ENCODE measurements around the gene SH2D3C.
A peak's percentile ranks its signal among the peaks of the same experiment; 100 is the strongest.

SH2D3C gene

GRCh38 chr9:127717766-127718165 is 60.7 kb downstream of the SH2D3C start:
- no peak for DNase-seq (ENCODE audit: low spot score)

DNA sequence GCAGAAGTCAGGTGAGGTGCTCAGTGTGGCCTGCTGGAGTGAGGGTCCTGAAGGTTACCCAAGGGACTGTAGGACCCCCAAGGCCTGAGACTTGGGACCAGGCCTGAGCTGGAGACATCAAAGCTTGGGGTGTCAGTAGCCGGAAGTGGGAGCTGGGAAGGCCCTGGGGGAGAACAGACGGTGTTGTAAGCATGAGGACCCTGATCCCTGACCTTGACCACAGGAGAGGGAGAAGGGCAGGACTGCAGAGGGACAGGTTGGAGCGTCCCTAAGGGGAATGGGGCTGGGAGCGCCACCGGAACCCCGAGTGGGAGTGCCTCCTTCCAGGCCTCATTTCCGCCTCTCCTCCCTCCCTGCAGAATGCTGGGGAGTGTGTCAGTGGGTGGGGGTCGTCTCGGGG is 62.1 kb downstream of the SH2D3C start:
- DNase-seq (ENCODE audit: low spot score) = no peak

DNA sequence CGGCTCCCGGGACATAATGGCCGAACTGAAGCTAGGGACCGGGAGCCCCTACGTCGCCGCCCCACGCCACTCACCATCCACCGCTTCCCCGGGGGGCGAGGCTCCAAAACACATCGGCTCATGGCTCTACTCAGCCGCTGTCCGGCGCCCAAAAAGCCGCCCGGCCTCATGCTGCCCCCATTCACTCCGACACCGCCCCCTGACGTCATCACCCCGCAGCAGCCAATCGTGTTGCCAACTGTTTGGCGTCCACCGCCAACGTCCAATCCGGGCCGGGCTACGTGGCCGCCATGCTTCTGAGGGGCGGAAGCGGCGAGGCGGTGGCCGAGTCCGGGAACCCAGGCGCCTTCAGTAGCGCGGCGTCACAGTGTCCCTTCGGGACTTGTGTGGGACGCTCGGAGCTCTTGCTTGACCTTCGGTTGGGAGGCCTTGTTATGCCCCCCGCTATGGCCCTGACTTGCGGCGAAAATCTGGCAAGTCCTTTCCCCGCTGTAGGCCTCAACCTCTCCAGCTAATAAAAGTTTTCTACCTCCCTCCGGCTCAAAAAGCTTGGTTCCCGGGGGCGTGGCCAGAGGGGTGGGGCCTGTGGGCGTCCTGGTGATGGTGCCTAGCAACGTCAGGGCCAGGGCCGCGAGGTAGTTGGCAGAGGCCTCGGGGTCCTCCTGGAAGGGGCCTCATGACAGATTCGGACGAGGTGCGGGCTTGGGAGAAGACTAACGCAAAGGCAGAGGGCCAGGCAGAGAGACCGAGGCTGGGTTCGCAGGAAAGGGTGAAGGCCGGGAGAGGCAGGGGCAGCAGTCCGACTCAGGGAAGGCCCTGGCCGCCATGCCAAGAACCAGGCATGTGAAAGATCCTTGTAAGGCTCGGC is 62.8 kb downstream of the SH2D3C start, which contains the start of the genes PTRH1 and TTC16:
Gene PTRH1 (minus strand): TSS at position 194 of the 868 bp plus-strand sequence. CDS start 24 bp downstream, at position 170.
Gene TTC16 (plus strand): TSS at position 610 of the 868 bp plus-strand sequence. CDS start 67 bp downstream, at position 677.
- DNase-seq (ENCODE audit: low spot score) = peak; percentile 99

GRCh38 chr9:127714951-127715469 is 63.5 kb downstream of the SH2D3C start:
- DNase-seq (ENCODE audit: low spot score) = no peak

DNA sequence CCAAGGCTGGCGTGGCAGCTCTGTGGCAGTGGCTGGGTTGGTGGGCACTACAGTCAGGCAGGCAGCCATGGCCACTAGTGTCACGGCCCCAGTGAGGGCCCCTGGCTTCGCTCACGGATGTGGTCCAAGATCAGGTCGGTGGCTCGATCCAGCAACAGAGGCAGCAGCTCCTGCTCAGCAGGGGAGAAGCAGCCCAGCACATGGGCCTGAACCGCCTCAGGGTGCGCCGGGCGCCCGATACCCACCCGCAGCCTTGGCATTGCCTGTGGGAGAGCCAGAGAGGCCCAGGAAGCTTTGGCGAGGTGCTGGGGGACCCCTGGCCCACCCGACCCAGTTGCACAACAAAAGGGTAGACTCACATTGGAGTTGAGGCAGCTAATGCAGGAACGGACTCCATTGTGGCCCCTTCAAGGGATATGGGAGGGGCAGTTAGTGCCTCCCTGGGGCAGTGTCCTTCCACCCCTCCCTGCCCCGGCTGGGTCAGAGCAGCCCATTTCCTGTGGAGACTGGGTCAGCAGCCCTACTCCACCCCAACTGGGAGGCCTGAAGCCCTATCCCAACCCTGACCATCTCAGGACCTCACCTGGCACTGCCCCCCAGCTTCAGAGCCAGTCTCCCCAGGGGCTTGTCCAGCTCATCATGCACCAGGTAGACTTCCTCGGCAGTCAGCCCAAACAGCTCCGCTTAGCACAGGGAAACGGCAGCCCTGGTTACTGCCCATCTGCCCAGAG is 64.3 kb downstream of the SH2D3C start:
- no peak for DNase-seq (ENCODE audit: low spot score)

GRCh38 chr9:127712867-127713266 is 65.6 kb downstream of the SH2D3C start:
- DNase-seq (ENCODE audit: low spot score) = no peak

GRCh38 chr9:127712371-127712770 is 66.1 kb downstream of the SH2D3C start:
- DNase-seq (ENCODE audit: low spot score) = no peak

GRCh38 chr9:127711831-127712274 is 66.6 kb downstream of the SH2D3C start:
- no peak for DNase-seq (ENCODE audit: low spot score)

GRCh38 chr9:127711226-127711701 is 67.2 kb downstream of the SH2D3C start:
- no peak for DNase-seq (ENCODE audit: low spot score)

DNA sequence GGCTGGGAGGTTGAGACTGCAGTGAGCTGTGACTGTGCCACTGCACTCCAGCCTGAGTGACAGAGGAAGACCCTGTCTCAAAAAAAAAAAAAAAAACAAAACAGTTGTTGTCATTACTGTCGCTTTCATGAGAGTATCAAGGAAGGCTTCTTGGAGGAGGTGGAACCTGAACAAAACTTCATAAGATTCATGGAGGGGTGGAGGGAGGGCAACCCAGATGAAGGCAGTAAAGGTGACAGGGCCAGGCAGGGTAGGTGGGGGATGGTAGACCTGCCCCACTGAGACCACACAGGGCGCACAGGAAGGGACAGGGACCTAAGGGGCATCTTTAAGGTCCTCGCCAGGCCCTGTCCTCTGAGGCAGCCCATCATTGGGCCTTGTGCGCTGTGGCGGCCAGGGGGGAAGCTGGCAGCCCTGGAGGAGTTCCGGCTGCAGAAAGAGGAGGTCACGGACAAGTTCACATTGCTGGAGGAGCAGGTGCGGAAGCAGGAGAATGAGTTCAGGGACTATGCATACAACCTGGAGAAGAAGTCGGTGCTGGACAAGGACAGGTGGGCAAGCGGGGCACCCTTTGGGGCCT is 68.2 kb downstream of the SH2D3C start:
- DNase-seq (ENCODE audit: low spot score) = no peak

GRCh38 chr9:127708952-127709587 is 69.4 kb downstream of the SH2D3C start:
- DNase-seq (ENCODE audit: low spot score) = no peak

DNA sequence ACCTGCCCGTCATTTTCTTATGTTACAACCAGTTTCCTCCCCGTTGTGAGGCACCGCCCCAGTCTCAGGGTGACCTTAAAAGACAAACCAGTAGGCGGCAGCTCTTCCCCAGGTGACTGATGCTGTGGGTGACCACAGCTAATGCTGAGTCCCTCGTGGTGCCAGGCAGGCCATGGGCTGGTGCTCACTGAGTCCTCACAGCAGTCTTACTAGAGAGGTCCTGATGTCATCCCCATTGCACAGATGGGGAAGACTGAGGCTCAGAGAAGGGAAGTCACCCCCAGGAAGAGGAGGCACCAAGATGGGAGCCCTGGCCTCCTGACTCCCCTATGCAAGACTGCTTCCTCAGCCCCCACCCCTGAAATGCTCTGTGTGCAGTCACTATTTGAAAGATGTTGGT is 70.7 kb downstream of the SH2D3C start:
- DNase-seq (ENCODE audit: low spot score) = no peak

DNA sequence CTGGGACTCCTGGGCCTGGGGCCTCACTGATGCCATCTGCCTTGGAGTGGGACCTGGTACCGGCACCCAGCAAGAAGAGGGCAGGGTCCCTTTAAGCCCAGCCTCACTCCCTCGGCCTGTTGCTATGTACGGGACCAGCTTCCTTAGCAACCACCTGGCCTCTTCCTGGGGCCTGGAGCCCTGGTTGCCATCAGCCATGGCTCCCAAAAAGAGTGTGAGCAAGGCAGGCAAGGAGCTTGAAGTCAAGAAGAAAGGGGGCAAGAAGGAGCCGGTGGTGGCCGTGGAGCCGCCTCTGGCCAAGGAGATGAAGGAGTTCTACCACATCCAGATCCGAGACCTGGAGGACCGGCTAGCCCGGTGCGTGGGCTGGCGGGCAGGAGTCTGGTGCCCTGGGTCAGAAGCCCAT is 71.6 kb downstream of the SH2D3C start, which contains the start of gene CFAP157:
Gene CFAP157 (plus strand): TSS at position 153 of the 406 bp plus-strand sequence. CDS start 44 bp downstream, at position 197.
- no peak for DNase-seq (ENCODE audit: low spot score)

GRCh38 chr9:127705577-127706379 is 72.7 kb downstream of the SH2D3C start:
- no peak for DNase-seq (ENCODE audit: low spot score)

DNA sequence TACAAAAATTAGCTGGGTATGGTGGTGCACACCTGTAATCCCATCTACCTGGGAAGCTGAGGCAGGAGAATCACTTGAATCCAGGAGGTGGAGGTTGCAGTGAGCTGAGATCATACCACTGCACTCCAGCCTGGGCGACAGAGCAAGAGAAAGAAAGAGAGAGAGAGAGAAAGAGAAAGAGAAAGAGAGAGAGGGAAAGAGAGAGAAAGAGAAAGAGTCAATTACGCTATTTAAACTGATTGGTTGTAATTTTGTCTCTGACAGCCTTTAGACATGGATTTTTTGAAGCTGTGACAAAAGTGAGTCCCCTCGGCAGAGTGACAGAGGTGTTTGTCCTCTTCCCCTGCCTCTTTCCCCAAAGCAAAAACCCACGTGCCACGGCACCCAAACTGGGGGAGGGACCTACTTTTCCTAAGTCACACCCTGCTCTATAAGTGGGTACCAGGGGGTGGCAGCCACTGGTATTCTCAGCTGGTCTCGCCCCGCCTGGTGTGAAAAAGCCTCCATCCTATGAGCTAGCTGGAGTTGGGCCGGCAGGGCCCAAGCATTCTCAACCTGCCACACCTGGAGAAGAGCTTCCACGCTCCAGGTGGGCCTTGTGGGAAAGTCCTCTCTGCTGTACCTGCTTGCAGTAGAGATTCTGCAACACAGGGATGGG is 75.0 kb downstream of the SH2D3C start:
- no peak for DNase-seq (ENCODE audit: low spot score)

DNA sequence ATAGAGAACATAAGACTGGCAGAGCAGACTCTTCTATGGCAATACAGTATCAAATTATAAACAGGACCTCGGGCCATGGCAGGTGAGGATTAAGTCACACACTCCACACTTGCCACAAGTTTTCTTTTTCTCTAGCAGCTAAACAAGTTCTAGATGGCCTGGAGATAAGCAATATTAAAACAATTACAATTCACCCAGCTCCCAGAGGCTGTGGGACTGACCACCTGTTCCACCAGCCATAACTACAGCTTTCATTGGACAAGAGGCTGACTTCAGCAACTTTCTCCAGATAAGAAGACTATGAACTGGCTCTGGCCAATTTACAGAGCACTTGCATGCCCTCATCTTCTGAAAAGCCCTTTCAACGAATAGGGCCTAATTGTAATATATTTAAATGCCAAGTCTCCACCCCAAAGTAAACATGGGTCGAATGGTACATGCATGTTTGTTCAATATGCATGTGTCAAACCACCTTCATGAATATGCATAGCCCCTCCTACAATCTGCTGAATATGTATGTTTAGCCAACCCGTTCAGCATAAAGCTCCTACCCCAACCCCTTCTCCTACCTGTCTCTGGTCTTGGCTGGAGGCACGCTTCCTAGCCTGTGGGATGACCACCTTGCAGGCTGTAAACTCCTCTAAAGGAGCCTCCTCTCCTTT is 77.7 kb downstream of the SH2D3C start:
- DNase-seq (ENCODE audit: low spot score) = no peak

GRCh38 chr9:127700140-127700539 is 78.3 kb downstream of the SH2D3C start:
- no peak for DNase-seq (ENCODE audit: low spot score)

DNA sequence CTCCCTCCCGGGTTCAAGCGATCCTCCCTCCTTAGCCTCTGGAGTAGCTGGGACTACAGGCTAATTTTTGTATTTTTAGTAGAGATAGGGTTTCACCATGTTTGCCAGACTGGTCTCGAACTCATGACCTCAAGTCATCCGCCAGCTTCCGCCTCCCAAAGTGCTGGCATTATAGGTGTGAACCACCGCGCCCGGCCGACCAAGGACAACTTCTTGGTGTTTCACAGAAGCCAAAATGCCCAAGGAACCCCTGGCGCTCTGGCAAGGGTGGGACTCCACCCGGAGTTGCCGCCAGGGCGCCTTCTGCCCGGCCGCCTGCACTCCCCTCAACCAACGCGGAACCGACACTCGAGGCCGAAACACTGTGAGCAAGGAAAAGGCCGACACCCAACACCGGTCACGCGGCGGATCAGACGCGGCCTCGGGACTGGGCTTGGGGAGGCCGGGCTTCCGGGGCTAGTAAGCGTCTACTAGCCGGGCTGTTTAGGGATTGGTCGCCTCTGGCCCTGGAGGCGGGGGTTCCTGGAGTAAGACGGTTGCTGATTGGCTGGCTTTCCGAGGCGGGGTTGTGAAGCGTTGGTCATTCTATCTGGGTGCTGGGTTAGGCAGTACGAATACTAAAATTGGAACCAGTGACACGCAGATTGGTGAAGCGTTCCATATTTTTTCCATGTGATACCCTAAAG is 79.3 kb downstream of the SH2D3C start:
- DNase-seq (ENCODE audit: low spot score) = peak; percentile 95

DNA sequence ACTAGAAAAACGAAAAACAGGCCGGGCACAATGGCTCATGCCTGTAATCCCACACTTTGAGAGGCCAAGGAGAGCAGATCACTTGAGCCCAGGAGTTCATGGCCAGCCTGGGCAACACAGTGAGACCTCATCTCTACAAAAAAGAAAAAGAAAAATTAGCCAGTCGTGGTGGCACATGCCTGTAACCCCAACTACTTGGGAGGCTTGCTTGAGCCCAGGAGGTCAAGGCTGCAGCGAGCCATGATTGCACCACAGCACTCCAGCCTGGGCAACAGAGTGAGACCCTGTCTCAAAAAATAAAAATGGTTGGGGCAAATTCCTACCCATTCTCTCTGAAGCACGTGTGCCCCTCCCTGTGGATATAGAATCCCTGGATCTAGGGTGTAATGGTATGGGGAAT is 80.1 kb downstream of the SH2D3C start:
- no peak for DNase-seq (ENCODE audit: low spot score)
